Activated CD8-positive, alpha-beta memory T cell treated with anti-CD3 and anti-CD28 coated beads for 1 hour (primary cell): Measurements from ENCODE around the gene SGSH.
"Not testable (repeated sequence)": the region's sequence is repeated elsewhere in the genome, so short reads cannot be mapped to it uniquely, and the experiment has no call there.

ENCODE experiments used
- DNase-seq, 2 donors: peaks; one replicate each; pipeline ENCODE4 v3.0.0-alpha.2; 2020; ENCODE audit warnings: low read depth in 1 of 2; ENCODE audit errors: extremely low read depth in 1 of 2

The SGSH gene

DNA sequence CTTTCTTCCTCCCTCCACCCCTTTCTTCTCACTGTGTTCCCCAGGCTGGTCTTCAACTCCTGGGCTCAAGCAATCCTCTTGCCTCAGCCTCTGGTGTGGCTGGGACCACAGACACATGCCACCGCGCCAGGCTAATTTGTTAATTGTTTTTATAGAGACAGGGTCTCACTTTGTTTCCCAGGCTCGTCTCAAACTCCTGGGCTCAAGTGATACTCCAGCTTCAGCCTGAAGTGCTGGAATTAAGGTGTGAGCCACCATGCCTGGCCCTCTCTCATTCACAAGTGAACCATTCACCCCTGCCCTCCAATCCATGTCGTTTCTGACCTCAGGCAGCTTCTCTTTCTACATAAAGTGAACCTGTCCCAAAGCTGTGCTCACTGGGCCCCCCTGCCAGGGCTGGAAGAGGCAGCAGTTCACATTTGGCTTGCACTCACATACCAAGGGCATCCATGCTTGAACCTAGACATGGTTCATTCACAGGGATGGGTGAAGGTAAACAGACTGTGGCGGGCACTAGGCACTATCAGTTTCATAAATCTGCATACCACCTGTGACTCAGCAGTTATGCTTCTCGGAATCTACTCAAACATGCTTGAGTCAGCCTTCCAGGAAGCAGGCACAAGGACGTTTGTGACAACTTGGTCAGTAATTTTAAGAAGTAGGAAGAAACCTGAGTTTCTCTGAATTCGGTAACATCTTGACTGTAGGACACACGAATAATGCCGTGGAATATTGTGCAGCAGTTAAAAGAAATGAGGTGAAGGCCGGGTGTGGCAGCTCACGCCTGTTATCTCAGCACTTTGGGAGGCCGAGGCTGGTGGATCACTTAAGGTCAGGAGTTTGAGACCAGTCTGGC lies 34.5 kb upstream of the SGSH start:
- DNase-seq: no peak

GRCh38 chr17:80253631-80254395 lies 33.7 kb upstream of the SGSH start:
- no peak for DNase-seq

DNA sequence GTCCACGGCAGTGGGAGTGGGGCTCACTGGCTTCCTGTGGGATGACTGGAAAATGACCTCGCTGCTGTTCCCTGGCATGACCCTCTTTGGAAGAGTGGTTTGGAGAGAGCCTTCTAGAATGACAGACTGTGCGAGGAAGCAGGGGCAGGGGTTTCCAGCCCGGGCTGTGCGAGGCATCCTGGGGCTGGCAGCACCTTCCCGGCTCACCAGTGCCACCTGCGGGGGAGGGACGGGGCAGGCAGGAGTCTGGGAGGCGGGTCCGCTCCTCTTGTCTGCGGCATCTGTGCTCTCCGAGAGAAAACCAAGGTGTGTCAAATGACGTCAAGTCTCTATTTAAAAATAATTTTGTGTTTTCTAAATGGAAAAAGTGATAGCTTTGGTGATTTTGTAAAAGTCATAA lies 32.7 kb upstream of the SGSH start:
- peak; percentile 75 to 88 for DNase-seq

- DNase-seq: no peak
These were observed 31.8 kb upstream of the SGSH start for GRCh38 chr17:80251966-80252365.

- DNase-seq: no peak
These were observed 29.0 kb upstream of the SGSH start for GRCh38 chr17:80248894-80249710.

DNA sequence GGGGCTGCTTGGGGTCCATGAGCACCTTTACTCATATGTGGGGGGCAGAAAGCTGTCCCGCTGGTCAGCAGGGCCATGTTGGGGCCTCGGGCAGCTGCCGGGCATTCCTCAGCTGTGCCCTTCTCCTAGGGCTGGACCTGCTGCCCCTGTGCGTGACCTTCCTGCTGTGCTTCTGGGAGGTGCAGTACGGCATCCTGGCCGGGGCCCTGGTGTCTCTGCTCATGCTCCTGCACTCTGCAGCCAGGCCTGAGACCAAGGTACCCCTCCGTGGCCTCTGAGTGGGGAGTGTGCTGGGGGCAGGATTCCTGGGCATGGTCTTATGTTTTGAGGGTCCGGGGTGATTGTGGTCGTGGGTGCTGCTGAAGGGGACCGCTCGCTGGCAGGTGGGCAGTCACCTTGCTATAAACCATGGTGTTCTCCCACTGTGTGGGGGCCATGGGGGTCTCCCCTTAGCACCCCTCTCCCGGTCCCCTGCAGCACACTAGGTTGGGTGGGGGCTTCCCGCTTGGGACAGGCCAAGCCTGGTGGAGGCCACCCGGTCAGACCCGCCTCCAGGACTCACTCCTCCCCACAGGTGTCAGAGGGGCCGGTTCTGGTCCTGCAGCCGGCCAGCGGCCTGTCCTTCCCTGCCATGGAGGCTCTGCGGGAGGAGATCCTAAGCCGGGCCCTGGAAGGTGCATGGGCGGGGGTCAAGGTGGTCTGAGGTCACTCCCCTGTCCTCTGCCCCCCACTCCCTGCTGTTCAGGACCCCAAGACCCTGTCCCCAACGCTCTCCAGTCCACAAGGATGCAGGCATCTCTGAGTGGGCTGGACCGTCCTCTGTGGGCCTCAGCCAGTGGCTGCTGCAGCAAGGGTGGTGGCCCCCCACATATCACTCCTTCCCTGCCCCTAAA lies 28.1 kb upstream of the SGSH start:
- no peak for DNase-seq

DNA sequence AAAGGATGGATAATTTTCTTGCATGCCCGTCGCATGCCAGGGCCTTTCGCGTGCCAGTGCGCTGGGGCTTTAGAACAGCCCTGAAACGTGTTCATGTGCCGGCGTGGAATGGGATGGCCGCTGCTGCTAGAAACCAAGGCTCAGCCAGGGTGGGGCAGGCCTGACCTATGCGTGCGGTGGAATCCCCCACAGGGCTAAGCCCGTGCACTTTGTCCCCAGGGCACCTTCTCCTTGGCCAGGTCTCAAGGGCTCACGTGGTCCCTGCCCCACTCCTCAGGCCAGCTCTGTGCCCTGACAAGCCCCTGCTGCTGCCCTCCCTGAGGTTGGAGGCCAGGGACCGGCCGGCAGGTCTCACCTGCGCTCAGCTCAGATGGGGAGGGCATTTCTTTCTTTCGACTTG lies 27.4 kb upstream of the SGSH start:
- DNase-seq: no peak

DNA sequence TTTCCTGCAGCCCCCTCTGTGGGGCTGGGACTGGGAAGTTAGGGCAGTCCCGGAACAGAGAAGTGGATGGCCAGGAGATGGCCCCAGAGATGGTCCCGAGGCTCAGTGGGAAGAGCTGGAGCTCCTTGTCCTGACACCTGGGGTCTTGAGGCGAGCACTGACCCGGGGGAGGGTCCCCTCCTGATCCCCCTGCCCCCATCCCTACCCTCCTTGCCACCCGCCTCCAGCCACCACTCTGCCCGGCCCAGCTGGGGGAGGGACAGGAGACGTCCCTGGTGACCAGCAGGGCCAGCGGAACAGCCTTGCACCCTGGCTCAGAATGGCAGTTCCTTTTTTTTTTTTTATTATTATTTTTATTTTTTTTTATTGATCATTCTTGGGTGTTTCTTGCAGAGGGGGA lies 26.6 kb upstream of the SGSH start:
- no peak for DNase-seq

- DNase-seq: no peak
These were observed 26.1 kb upstream of the SGSH start for GRCh38 chr17:80246266-80246681.

DNA sequence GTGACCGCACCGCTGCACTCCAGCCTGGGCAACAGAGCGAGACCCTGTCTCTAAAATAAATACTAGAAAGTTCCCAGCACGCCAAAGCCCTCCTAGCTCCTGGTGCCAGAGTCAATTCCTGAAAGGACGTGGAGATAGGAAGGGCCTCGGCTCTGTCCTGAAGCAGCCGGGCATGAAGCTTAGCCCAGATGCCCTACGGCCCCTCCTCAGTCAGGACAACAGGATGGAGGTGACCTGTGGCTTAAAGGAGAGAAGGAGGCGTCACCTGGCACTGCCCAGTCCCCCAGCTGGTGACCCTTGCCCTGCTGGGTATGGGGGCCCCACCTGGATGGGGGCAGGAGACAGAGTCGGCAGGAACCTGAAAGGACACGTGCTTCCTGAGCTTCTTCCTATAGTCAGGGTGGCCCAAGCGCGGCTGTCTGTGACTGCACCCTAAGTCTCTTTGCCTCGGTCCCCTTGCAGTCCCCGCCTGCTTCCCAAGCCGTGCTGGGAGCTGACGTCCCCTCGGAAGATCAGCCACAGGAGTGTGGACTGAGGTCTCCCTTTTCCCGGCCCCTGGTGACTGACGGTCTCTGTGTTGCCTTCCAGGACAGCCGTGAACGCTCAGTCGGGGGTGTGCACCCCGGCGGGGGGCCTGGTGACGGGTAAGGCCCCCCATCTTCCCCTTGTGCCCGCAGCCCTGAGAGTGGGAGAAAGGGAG lies 25.6 kb upstream of the SGSH start:
- DNase-seq: no peak

DNA sequence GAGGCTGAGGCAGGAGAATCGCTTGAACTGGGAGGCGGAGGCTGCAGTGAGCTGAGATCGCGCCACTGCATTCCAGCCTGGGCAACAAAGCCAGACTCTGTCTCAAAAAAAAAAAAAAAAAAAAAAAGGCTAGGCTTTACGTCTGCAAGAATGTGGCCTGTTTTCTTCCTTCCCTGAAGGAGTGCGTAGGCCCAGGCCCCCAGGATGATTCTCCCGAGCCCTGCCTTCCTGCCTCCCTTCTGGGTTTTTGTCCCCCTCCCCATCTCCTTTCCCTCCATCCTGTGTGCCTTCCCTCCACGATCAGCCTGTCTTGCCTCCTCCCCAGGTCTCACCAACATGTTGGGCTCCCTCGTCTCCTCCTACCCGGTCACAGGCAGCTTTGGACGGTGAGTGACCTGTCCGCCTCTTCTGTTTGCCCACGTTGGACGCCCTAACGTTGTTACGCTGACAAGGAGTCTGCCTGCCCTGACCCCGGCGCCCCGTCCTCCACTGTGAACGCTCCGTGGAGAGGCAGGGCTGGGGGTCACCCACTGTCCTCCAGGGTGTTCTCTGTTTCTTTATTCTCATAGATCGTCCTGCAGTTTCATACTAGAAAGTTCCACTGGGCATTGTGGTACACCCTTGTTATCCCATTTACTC lies 24.9 kb upstream of the SGSH start:
- DNase-seq: no peak

- DNase-seq: not testable (repeated sequence)
These were observed 24.3 kb upstream of the SGSH start for GRCh38 chr17:80244448-80244847.

GRCh38 chr17:80243526-80244433 lies 23.6 kb upstream of the SGSH start:
- no peak for DNase-seq

DNA sequence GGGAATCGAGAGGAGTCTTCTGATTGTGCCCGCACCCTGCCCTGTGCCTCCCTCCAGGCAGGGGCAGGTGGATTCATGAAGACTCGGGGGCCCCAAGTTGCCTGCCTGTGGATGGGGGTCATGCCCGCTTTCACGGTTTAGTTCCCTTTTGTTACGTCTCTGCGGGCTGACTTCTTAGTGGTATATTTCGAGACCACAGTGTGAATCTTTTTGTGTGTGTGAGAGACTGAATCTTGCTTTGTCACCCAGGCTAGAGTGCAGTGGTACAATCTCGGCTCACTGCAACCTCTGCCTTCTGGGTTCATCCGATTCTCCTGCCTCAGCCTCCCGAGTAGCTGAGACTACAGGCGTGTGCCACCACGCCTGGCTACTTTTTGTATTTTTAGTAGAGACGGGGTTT lies 22.4 kb upstream of the SGSH start:
- DNase-seq: no peak

DNA sequence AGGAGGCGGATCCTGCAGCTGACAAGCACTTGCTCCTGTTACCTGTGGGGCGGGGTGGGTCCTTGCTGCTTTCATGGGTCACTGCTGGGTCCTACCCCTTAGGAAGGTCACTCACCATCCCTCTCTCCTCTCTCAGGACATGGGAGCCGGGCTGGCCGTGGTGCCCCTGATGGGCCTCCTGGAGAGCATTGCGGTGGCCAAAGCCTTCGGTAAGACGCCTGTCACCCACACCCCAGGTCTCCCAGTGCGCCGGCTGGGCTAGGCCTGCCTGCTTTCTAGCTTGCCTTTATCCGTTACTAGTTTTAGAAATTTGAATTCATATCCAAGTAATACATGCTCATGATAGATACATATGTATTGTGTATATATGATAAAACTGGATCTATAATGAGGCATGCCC lies 17.3 kb upstream of the SGSH start:
- DNase-seq: no peak

- no peak for DNase-seq
These were observed 16.8 kb upstream of the SGSH start for GRCh38 chr17:80236911-80237310.

DNA sequence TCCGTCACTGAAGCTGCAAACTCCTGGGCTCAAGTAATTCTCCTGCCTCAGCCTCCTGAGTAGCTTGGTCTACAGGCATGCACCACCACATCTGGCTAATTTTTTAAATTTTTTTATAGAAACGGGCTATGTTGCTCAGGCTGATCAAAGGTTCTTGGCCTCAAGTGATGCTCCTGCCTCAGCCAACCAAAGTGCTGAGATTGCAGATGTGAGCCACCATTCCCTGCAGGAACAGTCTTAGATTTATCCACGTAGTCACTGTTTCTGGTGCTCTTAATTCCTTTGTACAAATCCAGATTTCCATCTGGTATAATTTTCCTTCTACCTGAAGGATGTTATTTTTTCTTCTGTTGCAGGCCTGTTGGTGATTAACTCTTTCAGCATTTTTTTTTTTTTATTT lies 13.1 kb upstream of the SGSH start:
- DNase-seq: no peak

DNA sequence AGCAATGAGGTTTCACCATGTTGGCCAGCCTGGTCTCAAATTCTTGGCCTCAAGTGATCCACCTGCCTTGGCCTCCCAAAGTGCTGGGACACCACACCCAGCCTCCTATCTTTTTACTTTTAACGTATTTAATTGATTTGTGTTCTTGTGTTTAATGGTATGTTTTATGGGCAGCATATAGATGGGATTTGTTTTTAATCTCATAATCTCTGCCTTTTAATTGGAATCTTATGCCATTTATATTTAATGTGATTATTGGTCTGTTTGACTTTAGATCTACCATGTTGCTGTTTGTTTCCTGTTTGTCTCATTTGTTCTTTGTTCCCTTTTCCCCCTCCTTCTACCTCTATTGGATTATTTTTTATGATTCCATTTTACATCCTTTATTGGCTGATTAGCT lies 12.3 kb upstream of the SGSH start:
- DNase-seq: no peak
